ENCODE measurements around the gene EPHB1.

DNA sequence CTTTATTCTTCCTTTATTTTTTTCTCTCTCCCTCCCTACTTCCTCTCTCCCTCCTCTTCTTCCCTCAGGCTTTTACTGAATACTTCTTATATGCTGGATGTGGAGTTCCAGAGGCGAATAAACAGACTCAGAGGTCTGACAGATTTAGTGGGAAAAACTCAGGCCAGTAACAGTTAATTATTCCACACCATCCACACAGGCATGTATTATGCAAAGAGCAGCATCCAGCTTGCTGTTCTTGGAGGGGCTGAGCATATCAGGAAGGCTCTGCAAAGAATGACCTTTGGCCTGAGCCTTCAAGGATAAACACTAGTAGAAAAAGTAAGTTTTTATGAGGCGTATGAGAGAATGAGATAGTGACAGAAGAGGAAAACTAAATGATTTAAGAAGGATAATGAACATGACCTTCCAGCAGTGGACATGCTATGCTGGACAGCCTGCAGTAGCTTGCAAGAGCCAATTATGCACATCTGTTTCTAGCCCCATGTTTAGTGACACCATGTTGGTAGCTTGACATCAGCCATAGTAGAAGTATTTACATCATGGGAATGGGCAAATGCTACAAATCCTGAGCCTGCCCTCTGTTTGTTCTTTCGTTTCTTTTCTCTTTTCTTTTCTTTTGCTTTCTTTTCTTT, 387.4 kb downstream of the EPHB1 start:
- TF ChIP-seq RARB (CRISPR knock-in tag; IDR thresholded peaks at IDR 0.05) = no peak
- TF ChIP-seq CSDC2 (CRISPR knock-in tag; IDR thresholded peaks at IDR 0.05) = no peak
- TF ChIP-seq ISL1 (CRISPR knock-in tag; IDR thresholded peaks at IDR 0.05) = no peak
- TF ChIP-seq, protein P1, sequence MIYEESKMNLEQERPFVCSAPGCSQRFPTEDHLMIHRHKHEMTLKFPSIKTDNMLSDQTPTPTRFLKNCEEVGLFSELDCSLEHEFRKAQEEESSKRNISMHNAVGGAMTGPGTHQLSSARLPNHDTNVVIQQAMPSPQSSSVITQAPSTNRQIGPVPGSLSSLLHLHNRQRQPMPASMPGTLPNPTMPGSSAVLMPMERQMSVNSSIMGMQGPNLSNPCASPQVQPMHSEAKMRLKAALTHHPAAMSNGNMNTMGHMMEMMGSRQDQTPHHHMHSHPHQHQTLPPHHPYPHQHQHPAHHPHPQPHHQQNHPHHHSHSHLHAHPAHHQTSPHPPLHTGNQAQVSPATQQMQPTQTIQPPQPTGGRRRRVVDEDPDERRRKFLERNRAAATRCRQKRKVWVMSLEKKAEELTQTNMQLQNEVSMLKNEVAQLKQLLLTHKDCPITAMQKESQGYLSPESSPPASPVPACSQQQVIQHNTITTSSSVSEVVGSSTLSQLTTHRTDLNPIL (CRISPR knock-in tag; IDR thresholded peaks at IDR 0.05; ENCODE audit: low read depth) = no peak
- TF ChIP-seq BACH2 (CRISPR knock-in tag; IDR thresholded peaks at IDR 0.05; ENCODE audit: borderline replicate concordance) = no peak

Data from SK-N-SH treated with all-trans-retinoic acid at 6 μM for 48 hours (cell line).